ENCODE measurements around the gene THAP4. TPM values are rescaled to one million over a fixed set of nuclear protein-coding genes. Genes with fewer than 3 reads are reported as not detected.
A peak's percentile ranks its signal among the peaks of the same experiment; 100 is the strongest.
"Not testable (repeated sequence)": the region's sequence is repeated elsewhere in the genome, so short reads cannot be mapped to it uniquely, and the experiment has no call there.

The THAP4 gene
- total RNA-seq, 1 donor from 2014 or later: 32.4 TPM

DNA sequence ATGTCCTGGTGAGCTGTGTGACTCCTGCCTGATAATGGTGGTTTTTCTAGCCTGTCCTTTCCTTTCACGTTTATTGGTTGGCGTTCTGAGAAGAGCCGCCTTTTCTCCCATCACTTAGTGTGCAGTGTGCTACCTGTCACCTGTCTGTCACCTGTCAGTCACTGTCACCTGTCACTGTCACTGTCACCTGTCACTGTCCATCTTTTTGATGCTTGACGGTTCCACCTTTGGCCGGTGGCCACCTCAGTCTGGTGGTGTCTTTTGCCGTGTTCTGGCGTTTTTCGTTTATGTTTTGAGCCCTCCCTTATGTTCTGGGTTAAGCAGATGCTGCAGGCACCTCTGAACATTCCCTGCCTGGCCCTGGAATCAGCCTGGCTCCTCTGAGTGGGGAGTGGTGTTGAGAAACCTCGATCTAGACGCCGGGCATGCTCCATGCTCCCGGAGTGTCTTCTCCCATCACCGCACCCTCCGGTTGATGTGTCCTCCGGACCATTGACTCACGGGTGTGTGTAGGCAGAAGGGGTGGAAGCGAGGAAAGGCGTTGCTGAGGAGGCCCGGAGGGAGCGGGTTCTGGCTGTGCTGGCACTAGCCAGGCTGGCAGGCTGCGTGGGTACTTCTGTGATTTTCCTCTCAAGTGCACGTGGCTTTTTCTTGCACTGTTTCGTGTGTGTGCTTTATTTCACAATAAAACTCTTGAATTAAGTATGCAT, 28.9 kb upstream of the THAP4 start:
- Mint-ChIP-seq H3K27ac (ENCODE audit: unreplicated experiment) (no peak overlapping the region), H3K4me1 (ENCODE audit: low read depth, unreplicated experiment) (peaks cover 5% of the 10 kb centered on the region), H3K36me3 (ENCODE audit: unreplicated experiment) (no peaks in the 10 kb centered on the region), H3K9me3 (ENCODE audit: unreplicated experiment) (peaks cover 2% of the 10 kb centered on the region), H3K4me3 (ENCODE audit: unreplicated experiment) (no peak overlapping the region), H3K27me3 (ENCODE audit: unreplicated experiment) (peaks cover 2% of the 10 kb centered on the region)
- TF ChIP-seq, protein P1, sequence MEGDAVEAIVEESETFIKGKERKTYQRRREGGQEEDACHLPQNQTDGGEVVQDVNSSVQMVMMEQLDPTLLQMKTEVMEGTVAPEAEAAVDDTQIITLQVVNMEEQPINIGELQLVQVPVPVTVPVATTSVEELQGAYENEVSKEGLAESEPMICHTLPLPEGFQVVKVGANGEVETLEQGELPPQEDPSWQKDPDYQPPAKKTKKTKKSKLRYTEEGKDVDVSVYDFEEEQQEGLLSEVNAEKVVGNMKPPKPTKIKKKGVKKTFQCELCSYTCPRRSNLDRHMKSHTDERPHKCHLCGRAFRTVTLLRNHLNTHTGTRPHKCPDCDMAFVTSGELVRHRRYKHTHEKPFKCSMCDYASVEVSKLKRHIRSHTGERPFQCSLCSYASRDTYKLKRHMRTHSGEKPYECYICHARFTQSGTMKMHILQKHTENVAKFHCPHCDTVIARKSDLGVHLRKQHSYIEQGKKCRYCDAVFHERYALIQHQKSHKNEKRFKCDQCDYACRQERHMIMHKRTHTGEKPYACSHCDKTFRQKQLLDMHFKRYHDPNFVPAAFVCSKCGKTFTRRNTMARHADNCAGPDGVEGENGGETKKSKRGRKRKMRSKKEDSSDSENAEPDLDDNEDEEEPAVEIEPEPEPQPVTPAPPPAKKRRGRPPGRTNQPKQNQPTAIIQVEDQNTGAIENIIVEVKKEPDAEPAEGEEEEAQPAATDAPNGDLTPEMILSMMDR (IDR thresholded peaks at IDR 0.05; ENCODE audit: partially characterized antibody, unreplicated experiment): no peak
- DNase-seq: no peak

GRCh38 chr2:241662731-241663130, 25.8 kb upstream of the THAP4 start:
- H3K4me3 Mint-ChIP-seq (ENCODE audit: unreplicated experiment): not testable (repeated sequence)

GRCh38 chr2:241660593-241661213, 23.7 kb upstream of the THAP4 start:
- no peaks in the 10 kb centered on the region for H3K36me3 Mint-ChIP-seq (ENCODE audit: unreplicated experiment)
- peaks cover 7% of the 10 kb centered on the region for H3K9me3 Mint-ChIP-seq (ENCODE audit: unreplicated experiment)
- peaks cover 2% of the 10 kb centered on the region for H3K27me3 Mint-ChIP-seq (ENCODE audit: unreplicated experiment)
- no peak overlapping the region for H3K27ac Mint-ChIP-seq (ENCODE audit: unreplicated experiment)
- peaks cover 4% of the 10 kb centered on the region for H3K4me1 Mint-ChIP-seq (ENCODE audit: low read depth, unreplicated experiment)
- no peak for DNase-seq
- H3K4me3 Mint-ChIP-seq (ENCODE audit: unreplicated experiment): no peak overlapping the region
- TF ChIP-seq, protein P1 (IDR thresholded peaks at IDR 0.05; ENCODE audit: partially characterized antibody, unreplicated experiment): no peak

More at GRCh38 chr2:241662731-241663130, 25.8 kb upstream of the THAP4 start:
- H3K9me3 Mint-ChIP-seq (ENCODE audit: unreplicated experiment); H3K36me3 Mint-ChIP-seq (ENCODE audit: unreplicated experiment); DNase-seq; H3K27ac Mint-ChIP-seq (ENCODE audit: unreplicated experiment); H3K4me1 Mint-ChIP-seq (ENCODE audit: low read depth, unreplicated experiment); H3K27me3 Mint-ChIP-seq (ENCODE audit: unreplicated experiment): not testable (repeated sequence)

- peak; percentile 73 for DNase-seq
- H3K27me3 Mint-ChIP-seq (ENCODE audit: unreplicated experiment): no peaks in the 10 kb centered on the region
- no peaks in the 10 kb centered on the region for H3K36me3 Mint-ChIP-seq (ENCODE audit: unreplicated experiment)
- peak overlapping the region; percentile 34 for H3K4me3 Mint-ChIP-seq (ENCODE audit: unreplicated experiment)
- H3K27ac Mint-ChIP-seq (ENCODE audit: unreplicated experiment): peak overlapping the region; percentile 3
- H3K4me1 Mint-ChIP-seq (ENCODE audit: low read depth, unreplicated experiment): peaks cover 4% of the 10 kb centered on the region
- TF ChIP-seq, protein P1 (IDR thresholded peaks at IDR 0.05; ENCODE audit: partially characterized antibody, unreplicated experiment): peak; percentile 38
- H3K9me3 Mint-ChIP-seq (ENCODE audit: unreplicated experiment): peaks cover 7% of the 10 kb centered on the region
Measured at GRCh38 chr2:241659150-241659739, 22.3 kb upstream of the THAP4 start.

DNA sequence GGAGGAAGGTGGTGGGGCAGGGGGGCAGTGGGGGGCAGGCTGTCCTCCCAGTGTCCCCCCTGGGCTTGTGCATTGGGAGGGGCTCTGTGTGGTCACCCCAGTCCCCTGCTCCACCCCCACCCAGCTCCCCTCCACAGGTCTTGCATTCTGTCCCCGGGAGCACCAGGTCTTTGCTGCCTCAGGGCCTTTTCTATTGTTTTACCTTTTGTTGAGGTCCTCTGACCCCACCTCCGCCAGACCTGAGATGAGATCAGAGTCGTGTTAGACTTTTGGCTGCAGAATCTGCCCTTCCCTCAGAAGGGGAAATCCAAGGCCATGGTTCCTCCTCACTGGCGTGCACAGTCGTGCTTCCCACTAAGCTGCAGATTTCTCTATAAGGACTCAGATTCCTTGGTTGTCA, 21.3 kb upstream of the THAP4 start:
- Mint-ChIP-seq H3K4me3 (ENCODE audit: unreplicated experiment) (no peak overlapping the region), H3K9me3 (ENCODE audit: unreplicated experiment) (peaks cover 7% of the 10 kb centered on the region), H3K27ac (ENCODE audit: unreplicated experiment) (no peak overlapping the region), H3K4me1 (ENCODE audit: low read depth, unreplicated experiment) (peaks cover 4% of the 10 kb centered on the region), H3K27me3 (ENCODE audit: unreplicated experiment) (no peaks in the 10 kb centered on the region), H3K36me3 (ENCODE audit: unreplicated experiment) (no peaks in the 10 kb centered on the region)
- DNase-seq: no peak
- TF ChIP-seq, protein P1 (IDR thresholded peaks at IDR 0.05; ENCODE audit: partially characterized antibody, unreplicated experiment): no peak
